Mesendoderm (in vitro differentiated cells): ENCODE data around the gene SUPT20H.
A peak's percentile ranks its signal among the peaks of the same experiment; 100 is the strongest.

ENCODE experiments used
- DNase-seq: peaks from one replicate; pipeline ENCODE4 v3.0.0; 2013
- H2AK5ac ChIP-seq: 2 replicates; pipeline ENCODE4 v1.6.1; 2013; ENCODE audit warnings: low read length, inconsistent platforms
- H2BK120ac ChIP-seq: 2 replicates; pipeline ENCODE4 v1.6.1; 2013; ENCODE audit warnings: low read depth, mild to moderate bottlenecking, low read length, moderate library complexity, mixed read lengths
- H2BK15ac ChIP-seq: replicated peaks from 2 replicates; pipeline ENCODE4 v1.6.1; 2013; ENCODE audit warnings: low read depth, mild to moderate bottlenecking, moderate library complexity
- H2BK5ac ChIP-seq: 2 replicates; pipeline ENCODE4 v1.6.1; 2013; ENCODE audit warnings: low read length, inconsistent platforms
- H3K18ac ChIP-seq: 2 replicates; pipeline ENCODE4 v1.6.1; 2013; ENCODE audit warnings: mild to moderate bottlenecking, low read length, mixed read lengths
- H3K23ac ChIP-seq: one replicate; pipeline ENCODE4 v1.6.1; 2013; ENCODE audit warnings: low read length
- H3K27ac ChIP-seq: 2 replicates; pipeline ENCODE4 v1.5.1; 2013; ENCODE audit warnings: low read depth, mild to moderate bottlenecking, inconsistent platforms, low read length, moderate library complexity
- H3K27me3 ChIP-seq: 2 replicates; pipeline ENCODE4 v1.6.1; 2013; ENCODE audit warnings: low read length, control low read depth, mild to moderate bottlenecking, inconsistent platforms; ENCODE audit not compliant: insufficient read depth, poor library complexity
- H3K36me3 ChIP-seq: 2 replicates; pipeline ENCODE4 v1.6.1; 2013; ENCODE audit warnings: low read length, inconsistent platforms; ENCODE audit not compliant: control insufficient read depth, insufficient read depth
- H3K4ac ChIP-seq: one replicate; pipeline ENCODE4 v1.6.1; 2013; ENCODE audit warnings: low read depth, mild to moderate bottlenecking, low read length, moderate library complexity
- H3K4me1 ChIP-seq: 2 replicates; pipeline ENCODE4 v1.6.1; 2013; ENCODE audit warnings: low read depth, low read length, inconsistent platforms; ENCODE audit not compliant: control insufficient read depth
- H3K4me2 ChIP-seq: 2 replicates; pipeline ENCODE4 v1.6.1; 2013; ENCODE audit warnings: low read length
- H3K4me3 ChIP-seq: 2 replicates; pipeline ENCODE4 v1.5.1; 2013; ENCODE audit warnings: mild to moderate bottlenecking, low read length
- H3K56ac ChIP-seq: one replicate; pipeline ENCODE4 v1.6.1; 2013; ENCODE audit warnings: low read length
- H3K79me1 ChIP-seq: 2 replicates; pipeline ENCODE4 v1.6.1; 2013; ENCODE audit warnings: low read length, inconsistent platforms
- H3K79me2 ChIP-seq: 2 replicates; pipeline ENCODE4 v1.6.1; 2013; ENCODE audit warnings: mild to moderate bottlenecking, low read length; ENCODE audit not compliant: control insufficient read depth, insufficient read depth
- H3K9ac ChIP-seq: 2 replicates; pipeline ENCODE4 v1.6.1; 2013; ENCODE audit warnings: low read length, inconsistent platforms
- H4K5ac ChIP-seq: one replicate; pipeline ENCODE4 v1.6.1; 2013; ENCODE audit warnings: low read length
- H4K8ac ChIP-seq: one replicate; pipeline ENCODE4 v1.6.1; 2013; ENCODE audit warnings: low read depth, mild to moderate bottlenecking, control low read depth, low read length, moderate library complexity
- WGBS: extraction: QIAGEN DNeasy Blood & Tissue Kit; methylation state at CpG from one replicate; pipeline ENCODE4 v1.1.7; 2013; ENCODE audit warnings: low lambda C conversion rate, missing lambda C conversion rate; ENCODE audit not compliant: insufficient coverage; ENCODE audit errors: extremely low coverage; 5-methylcytosine and 5-hydroxymethylcytosine counted together

The SUPT20H gene

DNA sequence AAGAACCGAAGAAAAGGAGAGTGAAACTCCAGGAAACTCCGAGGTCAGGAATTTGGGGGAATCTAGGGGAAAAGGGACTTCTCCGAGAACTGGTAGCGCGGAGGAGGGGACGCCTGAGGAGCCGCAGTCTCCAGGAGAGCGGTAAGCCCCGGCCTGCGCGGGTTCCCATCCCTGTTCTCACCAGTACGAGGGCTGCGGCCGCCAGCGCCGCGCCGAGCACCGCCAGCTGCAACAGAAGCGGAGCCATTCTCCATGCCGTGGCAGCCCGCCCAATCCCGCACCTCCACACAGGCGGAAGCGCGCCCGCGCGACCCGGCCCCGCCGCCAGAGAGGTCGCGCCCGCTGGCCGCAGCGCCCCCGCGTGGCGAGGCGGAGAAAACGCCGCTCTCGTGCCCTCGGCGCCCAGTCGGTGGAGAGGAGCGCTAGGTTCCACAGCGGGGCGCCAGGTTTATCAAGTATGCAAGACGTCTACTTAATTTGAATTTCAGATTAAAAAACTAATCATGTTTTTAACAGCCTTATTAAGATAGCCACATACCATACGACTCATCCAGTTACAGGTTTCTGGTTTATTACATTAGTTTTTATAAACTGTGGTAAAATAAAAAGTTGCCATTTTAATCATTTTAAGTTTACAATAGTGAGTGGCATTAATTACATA is 60.3 kb downstream of the SUPT20H start, which contains the start of gene ALG5:
Gene ALG5, minus strand, starts transcription at position 287 of the 661 bp plus-strand sequence. Its CDS starts 40 bp downstream, at position 247.
- no peaks in the 10 kb centered on the region for H3K4me1 ChIP-seq
- no peak within 1 kb of the TSS for H4K8ac ChIP-seq
- H3K23ac ChIP-seq: peak within 1 kb of the TSS; percentile 31
- H3K27ac ChIP-seq: peak within 1 kb of the TSS; percentile 98
- peak within 1 kb of the TSS; percentile 73 for H3K4ac ChIP-seq
- peak within 1 kb of the TSS; percentile 90 for H3K56ac ChIP-seq
- peak within 1 kb of the TSS; percentile 98 for H3K9ac ChIP-seq
- H3K79me2 ChIP-seq: peaks cover 26% of the 10 kb centered on the region
- WGBS: no CpG with 5 or more reads among the region's 52 CpGs
- peak within 1 kb of the TSS; percentile 81 for H3K18ac ChIP-seq
- H2BK5ac ChIP-seq: peak within 1 kb of the TSS; percentile 3
- peak within 1 kb of the TSS; percentile 74 for H3K4me3 ChIP-seq
- peaks cover 9% of the 10 kb centered on the region for H3K79me1 ChIP-seq
- no peaks in the 10 kb centered on the region for H3K36me3 ChIP-seq
- H2BK15ac ChIP-seq: no peak within 1 kb of the TSS
- peak within 1 kb of the TSS; percentile 47 for H3K4me2 ChIP-seq
- DNase-seq: peak; percentile 95
- H2AK5ac ChIP-seq: no peak within 1 kb of the TSS
- H3K27me3 ChIP-seq: no peaks in the 10 kb centered on the region
- H4K5ac ChIP-seq: no peak within 1 kb of the TSS
- H2BK120ac ChIP-seq: no peak within 1 kb of the TSS

DNA sequence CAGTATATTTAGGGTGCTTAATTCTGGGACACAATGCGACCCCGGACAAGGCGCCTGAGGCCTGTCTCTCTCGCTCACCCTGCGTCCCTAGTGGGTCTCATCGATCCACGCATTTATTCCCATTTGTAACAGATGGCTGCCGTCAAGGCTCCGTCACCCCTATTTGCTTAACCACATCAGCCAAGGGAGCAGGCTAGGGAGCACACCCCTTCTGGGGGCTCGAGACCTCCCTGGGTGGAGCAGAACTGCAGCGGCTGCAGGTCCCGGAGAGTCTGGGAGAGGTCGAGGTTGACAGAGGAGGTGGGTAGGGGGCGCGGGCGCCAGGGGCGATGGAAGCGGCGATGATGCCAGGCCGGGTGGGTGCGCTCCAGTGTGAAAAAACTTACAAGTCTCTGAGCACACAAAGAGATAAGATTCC is 60.9 kb downstream of the SUPT20H start:
- Histone ChIP-seq H3K23ac (peak overlapping the region; percentile 31), H3K18ac (no peak overlapping the region), H3K36me3 (no peaks in the 10 kb centered on the region), H2AK5ac (no peak overlapping the region), H3K27me3 (no peaks in the 10 kb centered on the region), H2BK120ac (no peak overlapping the region), H3K4me1 (no peaks in the 10 kb centered on the region), H3K79me1 (peaks cover 9% of the 10 kb centered on the region), H3K4ac (peak overlapping the region; percentile 73), H3K56ac (peak overlapping the region; percentile 90), H4K8ac (no peak overlapping the region), H4K5ac (no peak overlapping the region), H2BK5ac (no peak overlapping the region), H3K9ac (peak overlapping the region; percentile 79), H3K4me3 (peak overlapping the region; percentile 74), H3K27ac (no peak overlapping the region), H2BK15ac (no peak overlapping the region), H3K79me2 (peaks cover 26% of the 10 kb centered on the region), H3K4me2 (peak overlapping the region; percentile 47)
- peak; percentile 33 for DNase-seq
- no CpG with 5 or more reads among the region's 21 CpGs for WGBS

DNA sequence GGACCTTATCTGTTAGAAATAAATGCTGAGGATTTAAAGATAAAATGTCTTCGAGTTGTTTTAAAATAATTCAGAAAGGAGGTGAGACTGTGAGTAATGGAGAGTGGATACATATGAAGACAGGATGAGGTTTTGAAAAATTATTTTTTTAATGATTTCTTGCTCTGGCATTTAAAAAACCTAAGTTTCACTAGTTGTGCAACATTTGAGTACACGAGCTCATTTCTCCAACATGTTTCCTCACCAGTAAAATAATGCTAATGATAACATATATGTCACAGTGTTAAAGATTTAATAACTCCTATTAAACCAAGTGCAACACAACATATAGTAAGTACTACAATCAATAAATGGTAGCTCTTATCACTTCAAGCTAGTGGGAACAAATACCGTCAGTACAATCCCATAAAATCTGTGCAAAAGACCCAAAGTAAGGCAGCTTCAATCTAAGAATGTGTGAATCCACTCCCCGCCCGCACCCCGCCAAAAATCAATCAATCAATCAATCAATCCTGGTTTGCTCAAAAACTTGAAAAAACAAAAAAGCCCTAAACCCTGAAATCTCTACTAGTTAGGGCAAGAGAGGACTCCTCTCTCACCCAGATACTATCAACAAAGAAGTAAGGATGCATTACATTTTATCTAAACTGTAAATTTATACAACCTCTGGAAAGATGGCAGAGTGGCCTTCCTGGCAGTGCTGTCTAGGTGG is 61.6 kb downstream of the SUPT20H start:
- Histone ChIP-seq H3K4ac (no peak overlapping the region), H3K79me2 (peaks cover 26% of the 10 kb centered on the region), H4K8ac (no peak overlapping the region), H3K23ac (no peak overlapping the region), H3K27ac (no peak overlapping the region), H2BK5ac (no peak overlapping the region), H3K4me3 (peak overlapping the region; percentile 74), H2AK5ac (no peak overlapping the region), H3K79me1 (peaks cover 9% of the 10 kb centered on the region), H3K4me1 (no peaks in the 10 kb centered on the region), H2BK120ac (no peak overlapping the region), H4K5ac (no peak overlapping the region), H3K9ac (peak overlapping the region; percentile 79), H3K36me3 (peaks cover 3% of the 10 kb centered on the region), H2BK15ac (no peak overlapping the region), H3K27me3 (no peaks in the 10 kb centered on the region), H3K56ac (peak overlapping the region; percentile 90), H3K18ac (no peak overlapping the region), H3K4me2 (peak overlapping the region; percentile 47)
- DNase-seq: no peak
- no CpG with 5 or more reads among the region's 6 CpGs for WGBS

DNA sequence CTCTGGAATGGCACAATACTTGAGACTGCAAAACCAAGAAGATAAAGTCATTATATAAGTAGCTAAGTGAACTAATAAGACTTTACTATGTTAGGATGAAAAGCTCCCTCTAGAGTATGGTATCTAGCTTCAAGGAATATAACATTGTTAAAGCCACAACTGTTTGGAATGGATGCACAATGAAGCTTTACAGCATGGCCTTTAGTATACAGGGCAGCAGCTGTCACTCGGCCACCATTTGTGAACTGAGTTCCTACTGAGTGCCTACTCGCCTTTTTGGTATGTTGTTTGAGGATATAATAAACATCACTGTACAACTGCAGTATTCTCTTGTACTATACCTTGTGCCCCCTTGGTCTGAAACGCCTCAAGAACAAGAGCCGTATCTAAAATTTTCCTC is 67.1 kb downstream of the SUPT20H start:
- H3K4me1 ChIP-seq: no peaks in the 10 kb centered on the region
- H4K5ac ChIP-seq: no peak overlapping the region
- no peak overlapping the region for H2BK120ac ChIP-seq
- no CpG with 5 or more reads among the region's 4 CpGs for WGBS
- no peak overlapping the region for H3K4me3 ChIP-seq
- H3K36me3 ChIP-seq: peaks cover 8% of the 10 kb centered on the region
- H3K9ac ChIP-seq: no peak overlapping the region
- H2BK5ac ChIP-seq: no peak overlapping the region
- H3K27ac ChIP-seq: no peak overlapping the region
- no peak overlapping the region for H2AK5ac ChIP-seq
- no peak overlapping the region for H3K4me2 ChIP-seq
- no peak overlapping the region for H3K4ac ChIP-seq
- no peak overlapping the region for H2BK15ac ChIP-seq
- no peak overlapping the region for H3K18ac ChIP-seq
- H3K79me2 ChIP-seq: peaks cover 8% of the 10 kb centered on the region
- no peaks in the 10 kb centered on the region for H3K27me3 ChIP-seq
- no peak for DNase-seq
- no peak overlapping the region for H3K56ac ChIP-seq
- H3K23ac ChIP-seq: no peak overlapping the region
- H3K79me1 ChIP-seq: peaks cover 6% of the 10 kb centered on the region
- H4K8ac ChIP-seq: no peak overlapping the region

DNA sequence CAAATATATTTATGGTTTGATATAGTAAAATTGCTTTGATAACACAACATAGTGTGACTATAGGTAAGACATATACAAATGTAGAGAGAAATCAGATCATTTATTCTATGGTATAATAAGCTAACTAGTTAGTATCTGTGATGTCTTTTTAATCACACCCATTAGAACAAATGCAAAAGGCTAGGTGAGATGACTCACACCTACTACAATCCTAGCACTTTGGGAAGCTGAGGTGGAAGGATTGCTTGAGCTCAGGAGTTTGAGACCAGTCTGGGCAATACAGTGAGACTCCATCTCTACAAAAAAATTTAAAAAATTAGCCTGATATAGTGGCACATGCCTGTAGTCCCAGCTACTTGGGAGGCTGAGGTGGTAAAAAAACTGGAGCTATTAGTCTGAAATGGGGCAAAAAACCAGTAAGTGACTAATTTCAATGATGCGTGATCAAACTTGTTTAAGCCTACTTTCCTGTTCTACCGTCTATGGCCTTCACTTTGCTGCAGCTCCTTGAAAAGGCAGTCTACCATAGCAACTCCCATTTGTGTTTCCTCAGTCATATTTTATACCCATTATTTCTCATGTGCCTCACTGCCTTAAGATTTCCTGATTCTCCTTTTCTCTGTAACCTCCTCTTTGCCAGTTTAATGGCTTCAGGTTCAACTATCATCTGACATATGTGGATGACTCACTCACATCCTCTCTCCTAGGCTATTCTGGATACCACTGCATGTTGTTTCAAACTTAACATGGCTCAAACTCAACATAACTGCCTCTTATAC is 72.8 kb downstream of the SUPT20H start:
- no peak overlapping the region for H3K27ac ChIP-seq
- no peaks in the 10 kb centered on the region for H3K79me2 ChIP-seq
- H3K56ac ChIP-seq: no peak overlapping the region
- DNase-seq: no peak
- no peak overlapping the region for H3K9ac ChIP-seq
- H3K27me3 ChIP-seq: no peaks in the 10 kb centered on the region
- no CpG with 5 or more reads among the region's 2 CpGs for WGBS
- no peak overlapping the region for H2BK5ac ChIP-seq
- H3K36me3 ChIP-seq: peaks cover 6% of the 10 kb centered on the region
- H3K4ac ChIP-seq: no peak overlapping the region
- no peak overlapping the region for H4K8ac ChIP-seq
- no peak overlapping the region for H4K5ac ChIP-seq
- no peak overlapping the region for H3K4me3 ChIP-seq
- H3K18ac ChIP-seq: no peak overlapping the region
- H2AK5ac ChIP-seq: no peak overlapping the region
- no peak overlapping the region for H2BK15ac ChIP-seq
- H3K4me2 ChIP-seq: no peak overlapping the region
- no peaks in the 10 kb centered on the region for H3K4me1 ChIP-seq
- peaks cover 2% of the 10 kb centered on the region for H3K79me1 ChIP-seq
- H2BK120ac ChIP-seq: no peak overlapping the region
- H3K23ac ChIP-seq: no peak overlapping the region
